Measurements from ENCODE around the gene C11orf58. TPM values are rescaled to one million over a fixed set of nuclear protein-coding genes. Genes with fewer than 3 reads are reported as not detected.
A peak's percentile ranks its signal among the peaks of the same experiment; 100 is the strongest.

C11orf58 gene
- total RNA-seq, 1 experiment from 2014 or later: 171 TPM

DNA sequence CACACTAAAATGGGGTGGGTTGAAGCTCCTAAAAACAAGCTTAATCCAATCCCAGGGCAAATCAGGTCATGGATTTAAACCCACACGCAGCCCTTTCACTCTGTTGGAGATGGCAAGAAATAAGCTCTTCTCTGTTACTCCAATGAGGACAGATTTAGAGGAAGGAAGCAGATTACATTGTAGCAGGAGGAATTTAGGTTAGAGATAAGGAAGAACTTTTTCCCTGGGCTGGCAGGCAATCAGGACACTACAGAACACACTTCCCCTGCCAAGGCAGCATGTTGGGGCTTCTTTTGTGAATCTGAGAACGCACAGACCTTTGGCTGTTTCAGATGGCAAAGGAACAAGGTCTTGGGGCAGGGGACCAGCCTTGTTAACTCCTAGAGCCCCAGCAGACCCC lies 46.2 kb downstream of the C11orf58 start:
- no peaks in the 10 kb centered on the region for H3K27me3 ChIP-seq (replicated peaks; ENCODE audit: insufficient read depth, low read depth, low read length, poor library complexity)
- POLR2A ChIA-PET (ENCODE audit: low non-redundant PET): no interaction called here
- H3K4me1 ChIP-seq (ENCODE audit: insufficient read depth, low read length, poor library complexity, severe bottlenecking): no peaks in the 10 kb centered on the region
- H3K36me3 ChIP-seq (ENCODE audit: insufficient read depth, low read length, poor library complexity, severe bottlenecking): no peaks in the 10 kb centered on the region
- H3K4me3 ChIP-seq (ENCODE audit: low read depth, low read length, poor library complexity, severe bottlenecking): no peak overlapping the region
- TF ChIP-seq EZH2 (IDR thresholded peaks at IDR 0.05; ENCODE audit: borderline replicate concordance, low read depth, low read length, poor library complexity, severe bottlenecking): no peak
- TF ChIP-seq, protein P1, sequence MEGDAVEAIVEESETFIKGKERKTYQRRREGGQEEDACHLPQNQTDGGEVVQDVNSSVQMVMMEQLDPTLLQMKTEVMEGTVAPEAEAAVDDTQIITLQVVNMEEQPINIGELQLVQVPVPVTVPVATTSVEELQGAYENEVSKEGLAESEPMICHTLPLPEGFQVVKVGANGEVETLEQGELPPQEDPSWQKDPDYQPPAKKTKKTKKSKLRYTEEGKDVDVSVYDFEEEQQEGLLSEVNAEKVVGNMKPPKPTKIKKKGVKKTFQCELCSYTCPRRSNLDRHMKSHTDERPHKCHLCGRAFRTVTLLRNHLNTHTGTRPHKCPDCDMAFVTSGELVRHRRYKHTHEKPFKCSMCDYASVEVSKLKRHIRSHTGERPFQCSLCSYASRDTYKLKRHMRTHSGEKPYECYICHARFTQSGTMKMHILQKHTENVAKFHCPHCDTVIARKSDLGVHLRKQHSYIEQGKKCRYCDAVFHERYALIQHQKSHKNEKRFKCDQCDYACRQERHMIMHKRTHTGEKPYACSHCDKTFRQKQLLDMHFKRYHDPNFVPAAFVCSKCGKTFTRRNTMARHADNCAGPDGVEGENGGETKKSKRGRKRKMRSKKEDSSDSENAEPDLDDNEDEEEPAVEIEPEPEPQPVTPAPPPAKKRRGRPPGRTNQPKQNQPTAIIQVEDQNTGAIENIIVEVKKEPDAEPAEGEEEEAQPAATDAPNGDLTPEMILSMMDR (conservative IDR thresholded peaks at IDR 0.05; ENCODE audit: low read depth, low read length): no peak
- intact Hi-C loops (cut with micrococcal nuclease; ENCODE audit: unreplicated experiment): no loop called here
- H3K9me3 ChIP-seq (ENCODE audit: low read depth, low read length, poor library complexity, severe bottlenecking): no peaks in the 10 kb centered on the region
- no TSS peak for BruUV-seq (replicated peaks)
- CTCF ChIA-PET: no interaction called here
- DNase-seq (ENCODE audit: low spot score): no peak
- H3K27ac ChIP-seq (ENCODE audit: low read depth, low read length, poor library complexity, severe bottlenecking): no peak overlapping the region

DNA sequence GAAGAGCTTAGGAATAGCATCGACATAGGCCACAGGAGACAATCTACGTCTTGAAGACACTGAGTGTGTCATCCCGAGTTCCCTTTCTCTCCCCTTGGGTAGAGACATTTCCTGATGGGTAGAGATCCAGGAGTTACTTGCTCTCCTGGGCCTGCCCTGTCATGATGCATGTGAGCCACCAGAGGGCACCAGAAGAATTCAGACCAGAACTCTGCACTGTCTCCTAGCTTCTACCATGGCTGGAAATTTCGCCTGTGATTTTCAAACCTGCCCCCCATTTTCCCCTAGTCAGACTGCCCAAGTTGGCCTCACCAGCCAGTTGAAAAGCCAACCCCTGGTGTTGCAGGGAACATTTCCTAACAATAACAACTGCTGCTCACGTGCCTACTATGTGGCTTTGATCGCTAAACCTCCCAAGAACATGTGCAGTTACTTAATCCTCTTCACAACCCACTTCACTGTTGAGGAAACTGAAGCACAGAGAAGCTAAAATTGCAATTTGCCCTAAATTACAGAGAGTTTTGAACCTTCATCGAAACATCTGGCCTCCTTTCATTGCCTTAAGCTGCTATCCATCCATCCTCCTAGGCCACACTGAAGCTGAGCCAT lies 47.2 kb downstream of the C11orf58 start:
- POLR2A ChIA-PET (ENCODE audit: low non-redundant PET): no interaction called here
- DNase-seq (ENCODE audit: low spot score): peak; percentile 72
- Histone ChIP-seq H3K9me3 (ENCODE audit: low read depth, low read length, poor library complexity, severe bottlenecking) (no peaks in the 10 kb centered on the region), H3K36me3 (ENCODE audit: insufficient read depth, low read length, poor library complexity, severe bottlenecking) (no peaks in the 10 kb centered on the region), H3K4me3 (ENCODE audit: low read depth, low read length, poor library complexity, severe bottlenecking) (no peak overlapping the region), H3K27me3 (replicated peaks; ENCODE audit: insufficient read depth, low read depth, low read length, poor library complexity) (no peaks in the 10 kb centered on the region), H3K27ac (ENCODE audit: low read depth, low read length, poor library complexity, severe bottlenecking) (no peak overlapping the region), H3K4me1 (ENCODE audit: insufficient read depth, low read length, poor library complexity, severe bottlenecking) (no peaks in the 10 kb centered on the region)
- no peak for TF ChIP-seq EZH2 (IDR thresholded peaks at IDR 0.05; ENCODE audit: borderline replicate concordance, low read depth, low read length, poor library complexity, severe bottlenecking)
- TF ChIP-seq, protein P1 (conservative IDR thresholded peaks at IDR 0.05; ENCODE audit: low read depth, low read length): peak; percentile 80
- no TSS peak for BruUV-seq (replicated peaks)
- CTCF ChIA-PET: interaction anchor here (0.6 to 1.9 kb wide), 5 partner anchors 9 to 278 kb away, joined by 3 to 11 read pairs (median 3); no protein-coding TSS in a partner anchor
- intact Hi-C loops (cut with micrococcal nuclease; ENCODE audit: unreplicated experiment): no loop called here

DNA sequence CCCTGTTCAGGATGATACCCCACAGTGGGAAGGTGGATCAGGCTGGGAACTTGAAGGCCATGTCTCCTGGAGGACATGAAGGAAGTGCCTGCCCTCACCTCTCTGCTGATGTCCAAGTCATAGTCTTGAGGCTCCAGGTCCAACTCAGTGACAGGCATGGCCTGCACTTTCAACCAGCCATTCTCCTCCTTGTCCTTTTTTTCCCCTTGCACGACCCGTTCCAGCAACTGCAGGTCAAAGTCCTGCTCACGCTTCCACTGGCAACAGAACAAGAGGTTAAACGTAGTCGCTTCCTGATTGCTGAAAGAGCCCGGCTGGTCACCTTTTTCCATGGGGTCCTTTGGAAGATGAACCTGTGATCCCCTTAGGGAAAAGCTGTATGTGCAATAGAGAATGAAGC lies 47.7 kb downstream of the C11orf58 start:
- Histone ChIP-seq H3K4me1 (ENCODE audit: insufficient read depth, low read length, poor library complexity, severe bottlenecking) (no peaks in the 10 kb centered on the region), H3K27me3 (replicated peaks; ENCODE audit: insufficient read depth, low read depth, low read length, poor library complexity) (no peaks in the 10 kb centered on the region), H3K4me3 (ENCODE audit: low read depth, low read length, poor library complexity, severe bottlenecking) (no peak overlapping the region), H3K27ac (ENCODE audit: low read depth, low read length, poor library complexity, severe bottlenecking) (no peak overlapping the region), H3K9me3 (ENCODE audit: low read depth, low read length, poor library complexity, severe bottlenecking) (no peaks in the 10 kb centered on the region), H3K36me3 (ENCODE audit: insufficient read depth, low read length, poor library complexity, severe bottlenecking) (no peaks in the 10 kb centered on the region)
- TF ChIP-seq, protein P1 (conservative IDR thresholded peaks at IDR 0.05; ENCODE audit: low read depth, low read length): no peak
- TF ChIP-seq EZH2 (IDR thresholded peaks at IDR 0.05; ENCODE audit: borderline replicate concordance, low read depth, low read length, poor library complexity, severe bottlenecking): no peak
- no peak for DNase-seq (ENCODE audit: low spot score)
- ChIA-PET POLR2A (ENCODE audit: low non-redundant PET) (no interaction called here), CTCF (interaction anchor here (0.7 to 1.9 kb wide), 4 partner anchors 10 to 277 kb away, joined by 3 to 11 read pairs (median 4); no protein-coding TSS in a partner anchor)
- BruUV-seq (replicated peaks): no TSS peak
- intact Hi-C loops (cut with micrococcal nuclease; ENCODE audit: unreplicated experiment): no loop called here
